ENCODE results near the gene RGS9. TPM values are rescaled to one million over a fixed set of nuclear protein-coding genes. Genes with fewer than 3 reads are reported as not detected.

RGS9 gene
- total and polyA plus RNA-seq, 2 donors (not counting 1 experiment from before 2014, with no cell fraction given): 1.6 to 1.7 TPM

DNA sequence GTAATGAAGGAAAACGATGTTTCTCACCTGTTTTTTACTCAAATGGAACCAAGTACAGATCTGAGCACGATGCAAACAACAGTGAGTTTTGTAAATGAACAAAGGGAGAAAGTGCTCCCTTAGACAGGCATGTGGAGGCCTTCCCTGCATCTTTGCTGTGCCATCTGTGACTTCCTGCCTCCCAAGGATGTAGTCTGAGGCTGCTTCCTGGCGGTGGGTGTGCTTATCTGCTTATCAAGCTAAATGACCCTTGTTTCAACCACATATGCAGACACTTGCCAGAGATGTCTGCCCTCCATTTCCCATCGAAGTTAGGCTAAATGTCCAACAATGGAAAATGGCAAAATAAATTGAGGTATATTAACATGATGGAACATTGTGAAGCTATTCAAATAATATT lies 34.6 kb downstream of the RGS9 start:
- Histone ChIP-seq H3K27ac (ENCODE audit: insufficient read depth, low read length) (no peak overlapping the region), H3K9me3 (ENCODE audit: control insufficient read depth, insufficient read depth, low read depth, low read length) (no peaks in the 10 kb centered on the region), H3K9ac (ENCODE audit: insufficient read depth, low read length) (no peak overlapping the region), H3K4me1 (ENCODE audit: control insufficient read depth, extremely low read depth, insufficient read depth, low read length) (no peaks in the 10 kb centered on the region), H3K79me2 (ENCODE audit: control insufficient read depth, insufficient read depth, low read length) (no peaks in the 10 kb centered on the region), H3K4me2 (ENCODE audit: extremely low read depth, insufficient read depth, low read length) (no peak overlapping the region), H4K20me1 (ENCODE audit: control insufficient read depth, extremely low read depth, insufficient read depth, low read length) (no peaks in the 10 kb centered on the region), H3K27me3 (ENCODE audit: control insufficient read depth, insufficient read depth, low read length) (no peaks in the 10 kb centered on the region), H3K36me3 (ENCODE audit: control insufficient read depth, insufficient read depth, low read length) (no peaks in the 10 kb centered on the region), H3K4me3 (replicated peaks in 1 of 4; ENCODE audit: control extremely low read depth in 1 of 4, insufficient read depth in 1 of 4, low read depth in 3 of 4, low read length in 4 of 4) (no peak overlapping the region), H2AFZ (ENCODE audit: low read length) (no peak overlapping the region)
- TF ChIP-seq EZH2 (IDR thresholded peaks at IDR 0.05; ENCODE audit: low read length, missing control alignments): no peak
- TF ChIP-seq CTCF (conservative IDR thresholded peaks at IDR 0.05 in 1 of 2, IDR thresholded peaks at IDR 0.05 in 1 of 2; ENCODE audit: low read depth in 1 of 2, low read length in 2 of 2): no peak
- no peak for DNase-seq (ENCODE audit: low read depth in 2 of 2)

- Histone ChIP-seq H3K4me3 (replicated peaks in 1 of 4; ENCODE audit: control extremely low read depth in 1 of 4, insufficient read depth in 1 of 4, low read depth in 3 of 4, low read length in 4 of 4) (no peak overlapping the region), H3K4me2 (ENCODE audit: extremely low read depth, insufficient read depth, low read length) (no peak overlapping the region), H3K36me3 (ENCODE audit: control insufficient read depth, insufficient read depth, low read length) (no peaks in the 10 kb centered on the region), H3K9ac (ENCODE audit: insufficient read depth, low read length) (no peak overlapping the region), H4K20me1 (ENCODE audit: control insufficient read depth, extremely low read depth, insufficient read depth, low read length) (no peaks in the 10 kb centered on the region), H3K27me3 (ENCODE audit: control insufficient read depth, insufficient read depth, low read length) (no peaks in the 10 kb centered on the region), H2AFZ (ENCODE audit: low read length) (no peak overlapping the region), H3K4me1 (ENCODE audit: control insufficient read depth, extremely low read depth, insufficient read depth, low read length) (no peaks in the 10 kb centered on the region), H3K79me2 (ENCODE audit: control insufficient read depth, insufficient read depth, low read length) (no peaks in the 10 kb centered on the region), H3K27ac (ENCODE audit: insufficient read depth, low read length) (no peak overlapping the region), H3K9me3 (ENCODE audit: control insufficient read depth, insufficient read depth, low read depth, low read length) (no peaks in the 10 kb centered on the region)
- TF ChIP-seq EZH2 (IDR thresholded peaks at IDR 0.05; ENCODE audit: low read length, missing control alignments): no peak
- no peak for TF ChIP-seq CTCF (conservative IDR thresholded peaks at IDR 0.05 in 1 of 2, IDR thresholded peaks at IDR 0.05 in 1 of 2; ENCODE audit: low read depth in 1 of 2, low read length in 2 of 2)
- DNase-seq (ENCODE audit: low read depth in 2 of 2): no peak
These were observed 35.4 kb downstream of the RGS9 start for GRCh38 chr17:65172496-65173136.

- H3K4me3 ChIP-seq (replicated peaks in 1 of 4; ENCODE audit: control extremely low read depth in 1 of 4, insufficient read depth in 1 of 4, low read depth in 3 of 4, low read length in 4 of 4): no peak overlapping the region
- peak; percentile 40 to 49 for DNase-seq (ENCODE audit: low read depth in 2 of 2)
- H3K4me1 ChIP-seq (ENCODE audit: control insufficient read depth, extremely low read depth, insufficient read depth, low read length): no peaks in the 10 kb centered on the region
- no peak overlapping the region for H3K9ac ChIP-seq (ENCODE audit: insufficient read depth, low read length)
- no peaks in the 10 kb centered on the region for H3K79me2 ChIP-seq (ENCODE audit: control insufficient read depth, insufficient read depth, low read length)
- H3K4me2 ChIP-seq (ENCODE audit: extremely low read depth, insufficient read depth, low read length): no peak overlapping the region
- H2AFZ ChIP-seq (ENCODE audit: low read length): no peak overlapping the region
- H3K27ac ChIP-seq (ENCODE audit: insufficient read depth, low read length): no peak overlapping the region
- H3K36me3 ChIP-seq (ENCODE audit: control insufficient read depth, insufficient read depth, low read length): no peaks in the 10 kb centered on the region
- H3K27me3 ChIP-seq (ENCODE audit: control insufficient read depth, insufficient read depth, low read length): no peaks in the 10 kb centered on the region
- no peak for TF ChIP-seq EZH2 (IDR thresholded peaks at IDR 0.05; ENCODE audit: low read length, missing control alignments)
- no peak for TF ChIP-seq CTCF (conservative IDR thresholded peaks at IDR 0.05 in 1 of 2, IDR thresholded peaks at IDR 0.05 in 1 of 2; ENCODE audit: low read depth in 1 of 2, low read length in 2 of 2)
- H4K20me1 ChIP-seq (ENCODE audit: control insufficient read depth, extremely low read depth, insufficient read depth, low read length): no peaks in the 10 kb centered on the region
- H3K9me3 ChIP-seq (ENCODE audit: control insufficient read depth, insufficient read depth, low read depth, low read length): no peaks in the 10 kb centered on the region
These were observed 36.2 kb downstream of the RGS9 start for GRCh38 chr17:65173284-65173793.

Data from fibroblast of lung (primary cell).